HepG2 (cell line): ENCODE results near the gene C11orf21. TPM values are rescaled to one million over a fixed set of nuclear protein-coding genes. Genes with fewer than 3 reads are reported as not detected.

Source experiments
- ATAC-seq: fragments of 200-7000 bp; cut with Tn5 transposase; 3 replicates; pipeline ENCODE4 v1.9.1; 2020; ENCODE audit warnings: mild to moderate bottlenecking, moderate library complexity
- BruUV-seq: library from RNA; stranded (reverse); fragments of 400-500 nt; replicated peaks from 2 replicates; lab custom pipeline; 2021; lab: Mats Ljungman, UMichigan
- CTCF ChIA-PET: fragments of 300-600 bp; formaldehyde crosslinking; extraction: SDS; loops from one replicate; lab custom pipeline; 2021; ENCODE audit warnings: low total read pairs, inconsistent platforms, low intra/inter-chr PET ratio; lab: Yijun Ruan, JAX
- POLR2A ChIA-PET: fragments of 350-600 bp; sonication (Branson Sonifier 250); formaldehyde crosslinking; loops from one replicate; lab custom pipeline; 2020; ENCODE audit warnings: antibody characterized with exemption, inconsistent platforms; lab: Yijun Ruan, JAX
- DNase-seq: peaks from one replicate; pipeline ENCODE4 v3.0.0-alpha.2; 2015; ENCODE audit warnings: low spot score
- FAIRE-seq: peaks from 3 replicates; lab custom pipeline; 2011; peaks lifted over from hg19 to GRCh38; lab: Jason Lieb, UNC
- H2AFZ ChIP-seq: one replicate; pipeline ENCODE4 v1.6.1; 2011; ENCODE audit warnings: low read length, inconsistent platforms
- H3K27ac ChIP-seq: fragments of 300-600 bp; 3 replicates; pipeline ENCODE4 v1.8.0; 2011; ENCODE audit warnings: mixed run types, mild to moderate bottlenecking, mixed read lengths, low read length, inconsistent platforms; ENCODE audit not compliant: insufficient read depth; ENCODE audit errors: extremely low read length
- H3K27me3 ChIP-seq, 2 experiments: fragments of 200-600 bp in 1 of 2; 2 replicates in 1 of 2; 3 replicates in 1 of 2; pipeline versions ENCODE4 v1.6.0 to v1.8.0; 2011; ENCODE audit warnings: low read length in 2 of 2, mild to moderate bottlenecking in 2 of 2, moderate library complexity in 2 of 2, inconsistent platforms in 1 of 2; ENCODE audit not compliant: insufficient read depth in 2 of 2, control insufficient read depth in 1 of 2
- H3K36me3 ChIP-seq, 2 experiments: fragments of 200-600 bp in 1 of 2; replicated peaks in 1 of 2; 2 replicates in 1 of 2; 3 replicates in 1 of 2; pipeline versions ENCODE4 v1.5.1 to v1.8.0; 2011; ENCODE audit warnings: low read length in 2 of 2, inconsistent platforms in 1 of 2; ENCODE audit not compliant: insufficient read depth in 2 of 2, control insufficient read depth in 1 of 2
- H3K4me1 ChIP-seq: 2 replicates; pipeline ENCODE4 v1.5.1; 2012; ENCODE audit warnings: low read length, inconsistent platforms; ENCODE audit not compliant: insufficient read depth
- H3K4me2 ChIP-seq: 2 replicates; pipeline ENCODE4 v1.6.0; 2011; ENCODE audit warnings: low read depth, low read length, inconsistent platforms
- H3K4me3 ChIP-seq, 3 experiments: fragments of 200-600 bp in 1 of 3; sonication (generic), shearing (Covaris generic) in 1 of 3; replicated peaks in 1 of 3; 2 replicates each; pipeline ENCODE4 v1.5.1; 2011 to 2016; ENCODE audit warnings: low read length in 3 of 3, inconsistent platforms in 2 of 3, low read depth in 2 of 3, mild to moderate bottlenecking in 2 of 3, control low read depth in 1 of 3, mixed read lengths in 1 of 3; ENCODE audit not compliant: insufficient read depth in 1 of 3
- H3K79me2 ChIP-seq: one replicate; pipeline ENCODE4 v1.6.1; 2011; ENCODE audit warnings: low read length, inconsistent platforms; ENCODE audit not compliant: insufficient read depth
- H3K9ac ChIP-seq: 2 replicates; pipeline ENCODE4 v1.6.0; 2011; ENCODE audit warnings: mild to moderate bottlenecking, low read depth, low read length, inconsistent platforms; ENCODE audit not compliant: insufficient read depth
- H3K9me3 ChIP-seq: 2 replicates; pipeline ENCODE4 v1.5.1; 2012; ENCODE audit warnings: mild to moderate bottlenecking, low read length
- H4K20me1 ChIP-seq: 2 replicates; pipeline ENCODE4 v1.6.0; 2011; ENCODE audit warnings: inconsistent platforms, mild to moderate bottlenecking, low read length, moderate library complexity; ENCODE audit not compliant: insufficient read depth
- ATRX ChIP-seq: sonication (generic); formaldehyde crosslinking; IDR thresholded peaks from 2 replicates; pipeline ENCODE4 v1.4.0; 2020; ENCODE audit warnings: missing genetic modification reagents, borderline replicate concordance
- EP300 ChIP-seq, 3 experiments: sonication (generic) in 1 of 3; formaldehyde crosslinking in 1 of 3; IDR thresholded peaks; 2 replicates each; pipeline versions ENCODE4 v1.5.1 to v1.6.1; 2011 to 2020; ENCODE audit warnings: low read depth in 2 of 3, low read length in 2 of 3, borderline replicate concordance in 1 of 3, improper control_type of control experiment in 1 of 3, mild to moderate bottlenecking in 1 of 3, missing genetic modification reagents in 1 of 3, moderate library complexity in 1 of 3
- MAFG ChIP-seq: sonication (generic); formaldehyde crosslinking; IDR thresholded peaks from 2 replicates; pipeline ENCODE4 v1.5.1; 2020; ENCODE audit warnings: mild to moderate bottlenecking, missing genetic modification reagents
- MEIS1 ChIP-seq: sonication (generic); formaldehyde crosslinking; IDR thresholded peaks from 2 replicates; pipeline ENCODE4 v1.9.0; 2021; ENCODE audit warnings: mild to moderate bottlenecking, missing genetic modification reagents, moderate library complexity, borderline replicate concordance
- TMF1 ChIP-seq: sonication (generic); formaldehyde crosslinking; IDR thresholded peaks from 2 replicates; pipeline ENCODE4 v1.8.1; 2022; ENCODE audit warnings: low read depth, missing genetic modification reagents
- ZNF510 ChIP-seq: sonication (generic); formaldehyde crosslinking; IDR thresholded peaks from 2 replicates; pipeline ENCODE4 v1.4.0; 2020; ENCODE audit warnings: low read depth, mild to moderate bottlenecking, missing genetic modification reagents
- ZNF629 ChIP-seq: sonication (generic); formaldehyde crosslinking; conservative IDR thresholded peaks from 2 replicates; pipeline ENCODE4 v1.5.0; 2020; ENCODE audit warnings: missing genetic modification reagents
- WGBS: methylation state at CpG from one replicate; pipeline ENCODE4 v1.1.6; 2017; ENCODE audit warnings: low lambda C conversion rate; 5-methylcytosine and 5-hydroxymethylcytosine counted together
- in situ Hi-C: cut with HindIII; loops from 2 replicates; pipeline ENCODE4 v1.10.0; 2017; ENCODE audit warnings: low pct_unique_long_range_greater_than_20kb; ENCODE audit not compliant: extremely low pct_ligation_motif_present
- intact Hi-C: fragments of 100-400 bp; cut with micrococcal nuclease; formaldehyde crosslinking; loops from one replicate; pipeline ENCODE4 v1.10.0; 2022; ENCODE audit not compliant: unreplicated experiment
- polyA plus RNA-seq, 8 experiments: library from polyadenylated mRNA; depleted of rRNA in 3 of 8; stranded (reverse) in 7 of 8; unstranded in 1 of 8; fragments of >200 nt; fragmentation: Illumina TruSeq in 4 of 8; extraction: Trizol in 4 of 8; gene quantifications; 2 replicates each; pipeline versions ENCODE4 v1.2.1 to v1.2.3, GENCODE V29; 2011 to 2016; ENCODE audit warnings: low read depth in 4 of 8, missing spikeins in 1 of 8, mixed read lengths in 1 of 8; ENCODE audit not compliant: insufficient read depth in 1 of 8
- total RNA-seq, 5 experiments: library from RNA; depleted of rRNA; stranded (reverse); fragments of >200 nt; fragmentation: Illumina TruSeq; extraction: Trizol; gene quantifications; 2 replicates each; pipeline ENCODE4 v1.2.3, GENCODE V29; 2016; ENCODE audit warnings: low read depth in 1 of 5
- TF ChIP-seq, protein P1 (sequence below): IDR thresholded peaks from 2 replicates; pipeline ENCODE4 v1.6.1; 2016; ENCODE audit warnings: missing biosample characterization, missing genetic modification reagents, low read depth

C11orf21 gene
- total and polyA plus RNA-seq, 2 of the 13 experiments (the other 11 are each of a cell fraction or from before 2014, with no cell fraction given), result 0.08 TPM; not detected in 1

- TF ChIP-seq ZNF629 (no peak), MAFG (CRISPR knock-in tag) (no peak), ZNF510 (no peak)
- TF ChIP-seq, protein P1, sequence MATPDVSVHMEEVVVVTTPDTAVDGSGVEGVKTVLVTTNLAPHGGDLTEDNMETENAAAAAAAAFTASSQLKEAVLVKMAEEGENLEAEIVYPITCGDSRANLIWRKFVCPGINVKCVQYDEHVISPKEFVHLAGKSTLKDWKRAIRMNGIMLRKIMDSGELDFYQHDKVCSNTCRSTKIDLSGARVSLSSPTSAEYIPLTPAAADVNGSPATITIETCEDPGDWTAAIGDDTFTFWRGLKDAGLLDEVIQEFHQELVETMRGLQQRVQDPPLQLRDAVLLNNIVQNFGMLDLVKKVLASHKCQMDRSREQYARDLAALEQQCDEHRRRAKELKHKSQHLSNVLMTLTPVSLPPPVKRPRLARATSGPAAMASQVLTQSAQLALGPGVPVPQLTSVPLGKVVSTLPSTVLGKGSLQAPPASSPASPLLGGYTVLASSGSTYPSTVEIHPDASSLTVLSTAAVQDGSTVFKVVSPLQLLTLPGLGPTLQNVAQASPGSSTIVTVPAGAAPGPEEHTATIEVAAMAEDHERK (CRISPR knock-in tag), result no peak
Observed at GRCh38 chr11:2271327-2272227, 30.1 kb downstream of the C11orf21 start (continued).

DNA sequence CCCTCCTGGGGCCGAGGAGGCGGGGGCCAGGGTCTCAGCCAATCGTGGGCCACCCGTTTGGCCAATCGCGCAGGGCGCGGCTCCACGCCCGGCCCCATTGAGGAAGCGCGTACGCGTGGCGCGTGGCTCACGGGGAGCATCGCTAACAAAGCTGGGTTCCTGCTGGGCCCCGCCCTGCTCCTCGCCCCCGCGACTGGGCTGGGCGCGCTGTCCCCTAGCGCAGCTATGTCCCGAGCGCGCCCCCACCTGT lies 30.7 kb downstream of the C11orf21 start:
- DNase-seq (no peak), FAIRE-seq (no peak), ATAC-seq (no peak)
- H3K4me3 ChIP-seq, result no peak overlapping the region
- H3K4me2 ChIP-seq, result no peak overlapping the region
- CTCF ChIA-PET, result no interaction called here
- H4K20me1 ChIP-seq, result no peaks in the 10 kb centered on the region
- POLR2A ChIA-PET, result no interaction called here
- no peak overlapping the region for H3K27ac ChIP-seq
- no peaks in the 10 kb centered on the region for H3K9me3 ChIP-seq
- in situ Hi-C loops (no loop called here), intact Hi-C loops (no loop called here)
- no CpG with 5 or more reads among the region's 28 CpGs for WGBS
- H3K79me2 ChIP-seq, result no peaks in the 10 kb centered on the region
- H3K9ac ChIP-seq, result no peak overlapping the region
- BruUV-seq, result no TSS peak
- peaks cover 3 to 25% of the 10 kb centered on the region in 2 experiments; a peak in 4 of 5 replicates for H3K27me3 ChIP-seq
- H2AFZ ChIP-seq, result no peak overlapping the region
- no peaks in the 10 kb centered on the region for H3K36me3 ChIP-seq
- peaks cover 10% of the 10 kb centered on the region; the same call in 1 of the 2 replicates for H3K4me1 ChIP-seq
- TF ChIP-seq MEIS1 (CRISPR knock-in tag), result no peak
- TF ChIP-seq EP300 (IDR thresholded peaks at IDR 0.05; ENCODE audit: low read depth in 2 of 2, low read length in 2 of 2), result no peak
- no peak for TF ChIP-seq EP300 (CRISPR knock-in tag; IDR thresholded peaks at IDR 0.05; ENCODE audit: borderline replicate concordance)
- TF ChIP-seq ATRX, result no peak
- no peak for TF ChIP-seq TMF1
- TF ChIP-seq, all 625 proteins: peak for 0
